Measurements from ENCODE around the gene FBP2.

FBP2 gene

GRCh38 chr9:94631599-94631998, 38.0 kb upstream of the FBP2 start:
- TF ChIP-seq CTCF (IDR thresholded peaks at IDR 0.05): no peak

- no peak for TF ChIP-seq CTCF (IDR thresholded peaks at IDR 0.05)
Observed at GRCh38 chr9:94630833-94631232, 37.2 kb upstream of the FBP2 start.

GRCh38 chr9:94630281-94630680, 36.7 kb upstream of the FBP2 start:
- TF ChIP-seq CTCF (IDR thresholded peaks at IDR 0.05): no peak

GRCh38 chr9:94627287-94627686, 33.7 kb upstream of the FBP2 start:
- TF ChIP-seq CTCF (IDR thresholded peaks at IDR 0.05): no peak

GRCh38 chr9:94625835-94626234, 32.2 kb upstream of the FBP2 start:
- TF ChIP-seq CTCF (IDR thresholded peaks at IDR 0.05): no peak

- TF ChIP-seq CTCF (IDR thresholded peaks at IDR 0.05): no peak
Observed at GRCh38 chr9:94624629-94625028, 31.0 kb upstream of the FBP2 start.

- TF ChIP-seq CTCF (IDR thresholded peaks at IDR 0.05): peak; percentile 27; the same call in 1 of the 2 replicates
Observed at GRCh38 chr9:94623253-94623652, 29.6 kb upstream of the FBP2 start.

- TF ChIP-seq CTCF (IDR thresholded peaks at IDR 0.05): no peak
Observed at GRCh38 chr9:94622087-94622800, 28.6 kb upstream of the FBP2 start.
